ENCODE measurements around the gene KCNJ1. TPM values are rescaled to one million over a fixed set of nuclear protein-coding genes. Genes with fewer than 3 reads are reported as not detected.

The KCNJ1 gene
- total and polyA plus RNA-seq, 2 experiments from 2014 or later = 0.16 TPM; not detected in 1

DNA sequence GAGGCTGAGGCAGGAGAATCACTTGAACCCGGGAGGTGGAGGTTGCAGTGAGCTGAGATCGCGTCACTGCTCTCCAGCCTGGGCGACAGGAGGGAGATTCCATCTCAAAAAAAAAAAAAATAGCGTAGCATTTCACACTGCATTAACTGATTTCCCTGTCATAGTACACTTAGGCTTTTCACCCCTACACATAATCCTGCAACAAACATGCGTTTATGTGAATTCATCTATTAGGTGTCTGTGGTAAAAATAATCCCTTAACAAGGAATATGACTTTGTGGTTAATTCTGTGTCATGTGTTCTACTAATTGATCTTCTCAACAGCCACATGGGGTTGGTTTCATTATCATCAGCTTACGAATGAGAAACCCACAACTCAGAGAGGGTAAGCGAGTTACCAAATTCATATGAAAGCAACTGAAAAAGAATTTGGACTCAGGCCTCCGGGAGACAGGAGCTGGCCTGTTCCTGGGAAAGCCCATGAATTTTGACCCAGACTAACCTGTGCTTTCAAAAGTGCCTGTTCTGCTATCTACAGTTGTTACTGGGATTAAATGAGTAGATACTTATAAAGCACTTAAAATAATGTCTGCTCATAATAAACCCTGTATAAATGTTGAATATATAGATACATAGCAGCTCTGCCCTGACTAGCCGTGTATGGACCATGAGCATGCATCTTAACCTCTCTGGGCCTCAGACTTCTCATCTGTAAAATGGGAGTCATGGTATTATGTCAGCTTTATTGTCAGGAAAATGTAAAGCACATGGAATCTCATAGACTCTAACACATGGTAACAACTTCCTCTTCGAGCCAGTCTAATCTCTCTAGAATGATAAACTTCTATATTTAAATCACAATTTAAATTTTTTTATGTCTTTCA, 36.6 kb downstream of the KCNJ1 start (continued):
- TF ChIP-seq, protein P1, sequence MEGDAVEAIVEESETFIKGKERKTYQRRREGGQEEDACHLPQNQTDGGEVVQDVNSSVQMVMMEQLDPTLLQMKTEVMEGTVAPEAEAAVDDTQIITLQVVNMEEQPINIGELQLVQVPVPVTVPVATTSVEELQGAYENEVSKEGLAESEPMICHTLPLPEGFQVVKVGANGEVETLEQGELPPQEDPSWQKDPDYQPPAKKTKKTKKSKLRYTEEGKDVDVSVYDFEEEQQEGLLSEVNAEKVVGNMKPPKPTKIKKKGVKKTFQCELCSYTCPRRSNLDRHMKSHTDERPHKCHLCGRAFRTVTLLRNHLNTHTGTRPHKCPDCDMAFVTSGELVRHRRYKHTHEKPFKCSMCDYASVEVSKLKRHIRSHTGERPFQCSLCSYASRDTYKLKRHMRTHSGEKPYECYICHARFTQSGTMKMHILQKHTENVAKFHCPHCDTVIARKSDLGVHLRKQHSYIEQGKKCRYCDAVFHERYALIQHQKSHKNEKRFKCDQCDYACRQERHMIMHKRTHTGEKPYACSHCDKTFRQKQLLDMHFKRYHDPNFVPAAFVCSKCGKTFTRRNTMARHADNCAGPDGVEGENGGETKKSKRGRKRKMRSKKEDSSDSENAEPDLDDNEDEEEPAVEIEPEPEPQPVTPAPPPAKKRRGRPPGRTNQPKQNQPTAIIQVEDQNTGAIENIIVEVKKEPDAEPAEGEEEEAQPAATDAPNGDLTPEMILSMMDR (conservative IDR thresholded peaks at IDR 0.05; ENCODE audit: low read depth in 2 of 2) = no peak
- TF ChIP-seq, protein P2, sequence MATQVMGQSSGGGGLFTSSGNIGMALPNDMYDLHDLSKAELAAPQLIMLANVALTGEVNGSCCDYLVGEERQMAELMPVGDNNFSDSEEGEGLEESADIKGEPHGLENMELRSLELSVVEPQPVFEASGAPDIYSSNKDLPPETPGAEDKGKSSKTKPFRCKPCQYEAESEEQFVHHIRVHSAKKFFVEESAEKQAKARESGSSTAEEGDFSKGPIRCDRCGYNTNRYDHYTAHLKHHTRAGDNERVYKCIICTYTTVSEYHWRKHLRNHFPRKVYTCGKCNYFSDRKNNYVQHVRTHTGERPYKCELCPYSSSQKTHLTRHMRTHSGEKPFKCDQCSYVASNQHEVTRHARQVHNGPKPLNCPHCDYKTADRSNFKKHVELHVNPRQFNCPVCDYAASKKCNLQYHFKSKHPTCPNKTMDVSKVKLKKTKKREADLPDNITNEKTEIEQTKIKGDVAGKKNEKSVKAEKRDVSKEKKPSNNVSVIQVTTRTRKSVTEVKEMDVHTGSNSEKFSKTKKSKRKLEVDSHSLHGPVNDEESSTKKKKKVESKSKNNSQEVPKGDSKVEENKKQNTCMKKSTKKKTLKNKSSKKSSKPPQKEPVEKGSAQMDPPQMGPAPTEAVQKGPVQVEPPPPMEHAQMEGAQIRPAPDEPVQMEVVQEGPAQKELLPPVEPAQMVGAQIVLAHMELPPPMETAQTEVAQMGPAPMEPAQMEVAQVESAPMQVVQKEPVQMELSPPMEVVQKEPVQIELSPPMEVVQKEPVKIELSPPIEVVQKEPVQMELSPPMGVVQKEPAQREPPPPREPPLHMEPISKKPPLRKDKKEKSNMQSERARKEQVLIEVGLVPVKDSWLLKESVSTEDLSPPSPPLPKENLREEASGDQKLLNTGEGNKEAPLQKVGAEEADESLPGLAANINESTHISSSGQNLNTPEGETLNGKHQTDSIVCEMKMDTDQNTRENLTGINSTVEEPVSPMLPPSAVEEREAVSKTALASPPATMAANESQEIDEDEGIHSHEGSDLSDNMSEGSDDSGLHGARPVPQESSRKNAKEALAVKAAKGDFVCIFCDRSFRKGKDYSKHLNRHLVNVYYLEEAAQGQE (IDR thresholded peaks at IDR 0.05; ENCODE audit: unreplicated experiment) = no peak
- no peak for TF ChIP-seq STAT1 (IDR thresholded peaks at IDR 0.05; ENCODE audit: unreplicated experiment)

DNA sequence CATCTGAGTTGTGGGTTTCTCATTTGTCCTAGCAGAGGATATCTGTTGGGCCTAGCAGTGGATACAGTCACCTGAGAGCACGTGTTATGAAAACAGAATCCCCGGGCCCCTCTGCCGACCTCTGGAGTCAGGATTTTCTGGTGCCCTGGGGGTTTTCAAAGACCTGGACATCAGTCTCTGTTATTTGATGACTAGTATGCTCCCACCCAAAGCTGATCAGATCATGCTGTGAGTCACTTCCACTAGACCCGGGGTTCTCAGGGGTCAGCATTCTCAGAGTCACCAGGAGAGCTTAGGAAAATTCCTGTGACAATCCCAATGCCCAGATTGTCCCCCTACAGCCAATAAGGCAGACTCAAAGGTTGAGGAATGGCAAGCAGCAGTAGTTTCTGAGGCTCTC, 38.7 kb downstream of the KCNJ1 start:
- Histone ChIP-seq H3K27ac (ENCODE audit: low read depth) (no peak overlapping the region), H3K79me2 (replicated peaks; ENCODE audit: insufficient read depth) (no peaks in the 10 kb centered on the region), H3K36me3 (ENCODE audit: insufficient read depth) (no peaks in the 10 kb centered on the region), H4K20me1 (replicated peaks; ENCODE audit: insufficient read depth) (no peaks in the 10 kb centered on the region), H3K4me2 (no peak overlapping the region), H3F3A (replicated peaks; ENCODE audit: low read depth) (no peaks in the 10 kb centered on the region), H3K9me2 (ENCODE audit: insufficient read depth) (no peaks in the 10 kb centered on the region), H3K27me3 (ENCODE audit: insufficient read depth) (peaks cover 11% of the 10 kb centered on the region), H3K4me1 (ENCODE audit: insufficient read depth) (peaks cover 13% of the 10 kb centered on the region), H2AFZ (no peak overlapping the region), H3K4me3 (no peak overlapping the region)
- ATAC-seq (no peak), DNase-seq (ENCODE audit: low spot score) (no peak)
- peaks cover 35% of the 10 kb centered on the region for H3K4me1 Mint-ChIP-seq
- H3K36me3 Mint-ChIP-seq (ENCODE audit: low read depth) = no peaks in the 10 kb centered on the region
- no peak overlapping the region for H3K27ac Mint-ChIP-seq
- H3K9me3 Mint-ChIP-seq = no peaks in the 10 kb centered on the region; the same call in 1 of the 3 replicates
- H3K27me3 Mint-ChIP-seq (ENCODE audit: insufficient read depth, low read depth, poor library complexity) = peaks cover 11% of the 10 kb centered on the region
- H3K4me3 Mint-ChIP-seq = no peak overlapping the region
- TF ChIP-seq CREB1 (CRISPR knock-in tag; IDR thresholded peaks at IDR 0.05; ENCODE audit: low read depth) = no peak
- TF ChIP-seq STAT1 (IDR thresholded peaks at IDR 0.05; ENCODE audit: unreplicated experiment) = no peak
- TF ChIP-seq POLR2AphosphoS5 (IDR thresholded peaks at IDR 0.05; ENCODE audit: low read depth) = no peak
- TF ChIP-seq EZH2phosphoT487 (IDR thresholded peaks at IDR 0.05; ENCODE audit: unreplicated experiment) = no peak
- no peak for TF ChIP-seq NANOG (IDR thresholded peaks at IDR 0.05; ENCODE audit: borderline replicate concordance)
- TF ChIP-seq, protein P3, sequence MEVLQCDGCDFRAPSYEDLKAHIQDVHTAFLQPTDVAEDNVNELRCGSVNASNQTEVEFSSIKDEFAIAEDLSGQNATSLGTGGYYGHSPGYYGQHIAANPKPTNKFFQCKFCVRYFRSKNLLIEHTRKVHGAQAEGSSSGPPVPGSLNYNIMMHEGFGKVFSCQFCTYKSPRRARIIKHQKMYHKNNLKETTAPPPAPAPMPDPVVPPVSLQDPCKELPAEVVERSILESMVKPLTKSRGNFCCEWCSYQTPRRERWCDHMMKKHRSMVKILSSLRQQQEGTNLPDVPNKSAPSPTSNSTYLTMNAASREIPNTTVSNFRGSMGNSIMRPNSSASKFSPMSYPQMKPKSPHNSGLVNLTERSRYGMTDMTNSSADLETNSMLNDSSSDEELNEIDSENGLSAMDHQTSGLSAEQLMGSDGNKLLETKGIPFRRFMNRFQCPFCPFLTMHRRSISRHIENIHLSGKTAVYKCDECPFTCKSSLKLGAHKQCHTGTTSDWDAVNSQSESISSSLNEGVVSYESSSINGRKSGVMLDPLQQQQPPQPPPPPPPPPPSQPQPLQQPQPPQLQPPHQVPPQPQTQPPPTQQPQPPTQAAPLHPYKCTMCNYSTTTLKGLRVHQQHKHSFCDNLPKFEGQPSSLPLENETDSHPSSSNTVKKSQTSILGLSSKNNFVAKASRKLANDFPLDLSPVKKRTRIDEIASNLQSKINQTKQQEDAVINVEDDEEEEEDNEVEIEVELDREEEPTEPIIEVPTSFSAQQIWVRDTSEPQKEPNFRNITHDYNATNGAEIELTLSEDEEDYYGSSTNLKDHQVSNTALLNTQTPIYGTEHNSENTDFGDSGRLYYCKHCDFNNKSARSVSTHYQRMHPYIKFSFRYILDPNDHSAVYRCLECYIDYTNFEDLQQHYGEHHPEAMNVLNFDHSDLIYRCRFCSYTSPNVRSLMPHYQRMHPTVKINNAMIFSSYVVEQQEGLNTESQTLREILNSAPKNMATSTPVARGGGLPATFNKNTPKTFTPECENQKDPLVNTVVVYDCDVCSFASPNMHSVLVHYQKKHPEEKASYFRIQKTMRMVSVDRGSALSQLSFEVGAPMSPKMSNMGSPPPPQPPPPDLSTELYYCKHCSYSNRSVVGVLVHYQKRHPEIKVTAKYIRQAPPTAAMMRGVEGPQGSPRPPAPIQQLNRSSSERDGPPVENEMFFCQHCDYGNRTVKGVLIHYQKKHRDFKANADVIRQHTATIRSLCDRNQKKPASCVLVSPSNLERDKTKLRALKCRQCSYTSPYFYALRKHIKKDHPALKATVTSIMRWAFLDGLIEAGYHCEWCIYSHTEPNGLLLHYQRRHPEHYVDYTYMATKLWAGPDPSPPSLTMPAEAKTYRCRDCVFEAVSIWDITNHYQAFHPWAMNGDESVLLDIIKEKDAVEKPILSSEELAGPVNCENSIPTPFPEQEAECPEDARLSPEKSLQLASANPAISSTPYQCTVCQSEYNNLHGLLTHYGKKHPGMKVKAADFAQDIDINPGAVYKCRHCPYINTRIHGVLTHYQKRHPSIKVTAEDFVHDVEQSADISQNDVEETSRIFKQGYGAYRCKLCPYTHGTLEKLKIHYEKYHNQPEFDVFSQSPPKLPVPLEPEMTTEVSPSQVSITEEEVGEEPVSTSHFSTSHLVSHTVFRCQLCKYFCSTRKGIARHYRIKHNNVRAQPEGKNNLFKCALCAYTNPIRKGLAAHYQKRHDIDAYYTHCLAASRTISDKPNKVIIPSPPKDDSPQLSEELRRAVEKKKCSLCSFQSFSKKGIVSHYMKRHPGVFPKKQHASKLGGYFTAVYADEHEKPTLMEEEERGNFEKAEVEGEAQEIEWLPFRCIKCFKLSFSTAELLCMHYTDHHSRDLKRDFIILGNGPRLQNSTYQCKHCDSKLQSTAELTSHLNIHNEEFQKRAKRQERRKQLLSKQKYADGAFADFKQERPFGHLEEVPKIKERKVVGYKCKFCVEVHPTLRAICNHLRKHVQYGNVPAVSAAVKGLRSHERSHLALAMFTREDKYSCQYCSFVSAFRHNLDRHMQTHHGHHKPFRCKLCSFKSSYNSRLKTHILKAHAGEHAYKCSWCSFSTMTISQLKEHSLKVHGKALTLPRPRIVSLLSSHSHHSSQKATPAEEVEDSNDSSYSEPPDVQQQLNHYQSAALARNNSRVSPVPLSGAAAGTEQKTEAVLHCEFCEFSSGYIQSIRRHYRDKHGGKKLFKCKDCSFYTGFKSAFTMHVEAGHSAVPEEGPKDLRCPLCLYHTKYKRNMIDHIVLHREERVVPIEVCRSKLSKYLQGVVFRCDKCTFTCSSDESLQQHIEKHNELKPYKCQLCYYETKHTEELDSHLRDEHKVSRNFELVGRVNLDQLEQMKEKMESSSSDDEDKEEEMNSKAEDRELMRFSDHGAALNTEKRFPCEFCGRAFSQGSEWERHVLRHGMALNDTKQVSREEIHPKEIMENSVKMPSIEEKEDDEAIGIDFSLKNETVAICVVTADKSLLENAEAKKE (CRISPR knock-in tag; IDR thresholded peaks at IDR 0.05) = no peak
- TF ChIP-seq, protein P1 (conservative IDR thresholded peaks at IDR 0.05; ENCODE audit: low read depth in 2 of 2) = no peak
- TF ChIP-seq EZH2 (IDR thresholded peaks at IDR 0.05; ENCODE audit: low read depth, unreplicated experiment) = no peak

Data from GM23338 (cell line).